Effector CD4-positive, alpha-beta T cell (primary cell): ENCODE measurements around the gene PYGB.

Experiments used
- DNase-seq: peaks from one replicate; pipeline ENCODE4 v3.0.0-alpha.2; 2020

PYGB gene

GRCh38 chr20:25338112-25339023 is 90.5 kb downstream of the PYGB start:
- DNase-seq: no peak

DNA sequence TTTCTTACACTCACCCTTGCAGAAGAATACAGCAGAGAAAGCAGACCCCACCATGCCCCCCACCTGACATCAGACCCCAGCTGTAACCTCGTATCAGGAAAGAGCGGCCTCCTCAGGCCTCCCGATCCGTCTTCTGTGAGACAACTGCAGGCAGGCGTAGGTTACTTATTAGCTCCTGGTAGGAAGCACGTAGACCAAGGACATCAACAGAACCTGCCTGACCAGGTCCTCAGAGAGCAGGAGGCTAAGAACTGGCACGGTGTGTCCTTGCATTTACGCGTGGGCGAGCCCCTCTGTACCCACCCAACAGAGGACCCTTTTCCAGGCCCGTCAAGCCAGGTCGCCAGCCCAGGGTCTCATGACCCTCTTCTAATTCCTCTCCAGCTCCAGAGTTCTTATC is 91.7 kb downstream of the PYGB start:
- DNase-seq: no peak

- no peak for DNase-seq
Observed at GRCh38 chr20:25340380-25340779, 92.5 kb downstream of the PYGB start.

- no peak for DNase-seq
Observed at GRCh38 chr20:25341716-25342680, 94.1 kb downstream of the PYGB start.

- no peak for DNase-seq
Observed at GRCh38 chr20:25344634-25345033, 96.7 kb downstream of the PYGB start.

DNA sequence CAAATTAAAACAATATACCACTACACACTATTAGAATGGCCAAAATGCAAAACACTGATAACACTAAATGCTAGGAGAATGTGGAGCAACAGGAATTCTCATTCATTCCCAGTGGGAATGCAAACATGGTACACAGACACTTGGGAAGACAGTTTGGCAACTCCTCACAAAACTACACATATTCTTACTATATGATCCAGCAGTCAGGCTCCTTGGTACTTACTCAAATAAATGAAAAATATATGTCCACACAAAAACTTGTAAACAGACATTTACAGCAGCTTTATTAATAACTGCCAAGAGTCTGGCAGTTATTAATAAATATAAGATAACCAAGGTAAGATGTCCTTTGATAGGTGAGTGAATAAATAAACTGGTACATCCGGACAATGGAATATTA is 97.8 kb downstream of the PYGB start:
- no peak for DNase-seq

GRCh38 chr20:25346349-25346748 is 98.5 kb downstream of the PYGB start:
- no peak for DNase-seq
